SK-N-SH treated with all-trans-retinoic acid at 6 μM for 48 hours (cell line): ENCODE results near the gene NHS.

ENCODE experiments used
- ATAC-seq: fragments of 200-7000 bp; cut with Tn5 transposase; 3 replicates; pipeline ENCODE4 v1.9.1; 2020; ENCODE audit warnings: mild to moderate bottlenecking, moderate library complexity
- ARNTL ChIP-seq: fragments of 450-650 bp; formaldehyde crosslinking; IDR thresholded peaks from 2 replicates; pipeline ENCODE4 v1.5.0; 2020; ENCODE audit warnings: low read depth, mild to moderate bottlenecking, moderate library complexity, borderline replicate concordance
- BACH2 ChIP-seq: fragments of 250-450 bp; sonication (Bioruptor Pico); IDR thresholded peaks from 2 replicates; pipeline ENCODE4 v1.9.0; 2021; ENCODE audit warnings: mild to moderate bottlenecking, borderline replicate concordance
- CREB5 ChIP-seq: fragments of 250-450 bp; sonication (Bioruptor Pico); IDR thresholded peaks from 2 replicates; pipeline ENCODE4 v1.5.1; 2020; ENCODE audit warnings: low read depth, mild to moderate bottlenecking, moderate library complexity
- CSDC2 ChIP-seq: fragments of 250-450 bp; sonication (Bioruptor Pico); IDR thresholded peaks from 2 replicates; pipeline ENCODE4 v1.5.0; 2020; ENCODE audit warnings: mild to moderate bottlenecking, moderate library complexity
- CSRNP3 ChIP-seq: fragments of 250-450 bp; sonication (Bioruptor Pico); IDR thresholded peaks from 2 replicates; pipeline ENCODE4 v1.5.1; 2021; ENCODE audit warnings: mild to moderate bottlenecking, moderate library complexity
- ESRRG ChIP-seq: fragments of 250-450 bp; sonication (Bioruptor Pico); IDR thresholded peaks from 2 replicates; pipeline ENCODE4 v1.6.1; 2021; ENCODE audit warnings: mild to moderate bottlenecking
- GLIS3 ChIP-seq: fragments of 250-450 bp; sonication (Bioruptor Pico); IDR thresholded peaks from 2 replicates; pipeline ENCODE4 v1.5.0; 2020; ENCODE audit warnings: mild to moderate bottlenecking, moderate library complexity
- OSR1 ChIP-seq: fragments of 250-450 bp; sonication (Bioruptor Pico); IDR thresholded peaks from 2 replicates; pipeline ENCODE4 v1.8.0; 2022; ENCODE audit warnings: moderate library complexity, mild to moderate bottlenecking, inconsistent platforms
- PATZ1 ChIP-seq: fragments of 250-450 bp; sonication (Bioruptor Pico); IDR thresholded peaks from 2 replicates; pipeline ENCODE4 v1.8.0; 2020; ENCODE audit warnings: mild to moderate bottlenecking, moderate library complexity, borderline replicate concordance
- POU6F1 ChIP-seq: fragments of 250-450 bp; sonication (Bioruptor Pico); IDR thresholded peaks from 2 replicates; pipeline ENCODE4 v1.8.0; 2021; ENCODE audit warnings: low read depth, mild to moderate bottlenecking, moderate library complexity, borderline replicate concordance
- PPARA ChIP-seq: fragments of 250-450 bp; sonication (Bioruptor Pico); IDR thresholded peaks from 2 replicates; pipeline ENCODE4 v1.5.0; 2020; ENCODE audit warnings: mild to moderate bottlenecking, borderline replicate concordance
- RARB ChIP-seq: fragments of 250-450 bp; sonication (Bioruptor Pico); IDR thresholded peaks from 2 replicates; pipeline ENCODE4 v1.8.0; 2021; ENCODE audit warnings: mild to moderate bottlenecking, moderate library complexity
- SNAI2 ChIP-seq: fragments of 250-450 bp; sonication (Bioruptor Pico); IDR thresholded peaks from 2 replicates; pipeline ENCODE4 v1.5.0; 2020; ENCODE audit warnings: mild to moderate bottlenecking, moderate library complexity
- TCF4 ChIP-seq: fragments of 250-450 bp; sonication (Bioruptor Pico); IDR thresholded peaks from 2 replicates; pipeline ENCODE4 v1.8.0; 2021; ENCODE audit warnings: mild to moderate bottlenecking, moderate library complexity, borderline replicate concordance
- TOX ChIP-seq: fragments of 250-450 bp; sonication (Bioruptor Pico); IDR thresholded peaks from 2 replicates; pipeline ENCODE4 v1.8.0; 2021; ENCODE audit warnings: mild to moderate bottlenecking, moderate library complexity, borderline replicate concordance
- TSHZ2 ChIP-seq: fragments of 250-450 bp; sonication (Bioruptor Pico); IDR thresholded peaks from 2 replicates; pipeline ENCODE4 v1.5.0; 2020; ENCODE audit warnings: mild to moderate bottlenecking, moderate library complexity
- ZC3H10 ChIP-seq: fragments of 250-450 bp; sonication (Bioruptor Pico); IDR thresholded peaks from 2 replicates; pipeline ENCODE4 v1.5.1; 2021; ENCODE audit warnings: mild to moderate bottlenecking, moderate library complexity
- ZFP3 ChIP-seq: fragments of 250-450 bp; sonication (Bioruptor Pico); IDR thresholded peaks from 2 replicates; pipeline ENCODE4 v1.5.0; 2020; ENCODE audit warnings: mild to moderate bottlenecking, moderate library complexity
- ZFP30 ChIP-seq: fragments of 450-650 bp; formaldehyde crosslinking; IDR thresholded peaks from 2 replicates; pipeline ENCODE4 v1.5.0; 2022; ENCODE audit warnings: mild to moderate bottlenecking, moderate library complexity
- ZNF8 ChIP-seq: fragments of 450-650 bp; formaldehyde crosslinking; IDR thresholded peaks from 2 replicates; pipeline ENCODE4 v1.5.0; 2020; ENCODE audit warnings: mild to moderate bottlenecking, moderate library complexity

The NHS gene

GRCh38 chrX:17685026-17685425 lies 310.0 kb downstream of the NHS start:
- TF ChIP-seq PATZ1 (CRISPR knock-in tag) (no peak), CREB5 (CRISPR knock-in tag) (no peak), ZNF8 (CRISPR knock-in tag) (no peak), SNAI2 (no peak), RARB (CRISPR knock-in tag) (no peak), ESRRG (CRISPR knock-in tag) (no peak), ZC3H10 (CRISPR knock-in tag) (no peak), TOX (CRISPR knock-in tag) (no peak), GLIS3 (no peak), OSR1 (CRISPR knock-in tag) (no peak), POU6F1 (CRISPR knock-in tag) (no peak), ZFP30 (CRISPR knock-in tag) (no peak), CSDC2 (CRISPR knock-in tag) (no peak)
- ATAC-seq = no peak

- TF ChIP-seq RARB (CRISPR knock-in tag) (no peak), CSDC2 (CRISPR knock-in tag) (no peak), TOX (CRISPR knock-in tag) (no peak), TCF4 (CRISPR knock-in tag) (no peak), PPARA (CRISPR knock-in tag) (no peak), TSHZ2 (CRISPR knock-in tag) (no peak), ZNF8 (CRISPR knock-in tag) (no peak), ZFP3 (CRISPR knock-in tag) (no peak), BACH2 (no peak)
- ATAC-seq = no peak
Observed at GRCh38 chrX:17687648-17688047, 312.6 kb downstream of the NHS start.

- TF ChIP-seq CSRNP3 (CRISPR knock-in tag) (no peak), RARB (CRISPR knock-in tag) (no peak), OSR1 (CRISPR knock-in tag) (no peak), PPARA (CRISPR knock-in tag) (no peak), ARNTL (CRISPR knock-in tag) (no peak), GLIS3 (no peak), ZNF8 (CRISPR knock-in tag) (no peak)
- peak; percentile 99 for ATAC-seq
Observed at GRCh38 chrX:17689971-17690409, 315.0 kb downstream of the NHS start.
